BJ (cell line): Measurements from ENCODE around the gene KLHDC8B. TPM values are rescaled to one million over a fixed set of nuclear protein-coding genes. Genes with fewer than 3 reads are reported as not detected.

ENCODE experiments used
- CTCF ChIA-PET: fragments of 350-600 bp; formaldehyde crosslinking; extraction: SDS; loops from one replicate; lab custom pipeline; 2021; ENCODE audit warnings: antibody characterized with exemption, inconsistent platforms; lab: Yijun Ruan, JAX
- POLR2A ChIA-PET: fragments of 300-600 bp; sonication (Branson Sonifier 250); formaldehyde crosslinking; extraction: SDS; loops from one replicate; lab custom pipeline; 2021; ENCODE audit warnings: antibody characterized with exemption; lab: Charles Lee
- DNase-seq: peaks from one replicate; pipeline ENCODE4 v3.0.0-alpha.2; 2011; ENCODE audit warnings: low read depth
- H3K27me3 ChIP-seq: 2 replicates; pipeline ENCODE4 v1.6.0; 2011; ENCODE audit warnings: low read length; ENCODE audit not compliant: control insufficient read depth, insufficient read depth
- H3K36me3 ChIP-seq: 2 replicates; pipeline ENCODE4 v1.5.1; 2011; ENCODE audit warnings: low read length; ENCODE audit not compliant: control insufficient read depth, insufficient read depth
- H3K4me3 ChIP-seq: 2 replicates; pipeline ENCODE4 v1.5.1; 2011; ENCODE audit warnings: low read depth, mild to moderate bottlenecking, control low read depth, low read length
- polyA plus RNA-seq: library from polyadenylated mRNA; depleted of rRNA; stranded (reverse); fragments of >200 nt; gene quantifications from 2 replicates; pipeline ENCODE4 v1.2.3, GENCODE V29; 2011
- TF ChIP-seq, protein P1 (sequence below): IDR thresholded peaks from 2 replicates; pipeline ENCODE4 v1.5.1; 2011; ENCODE audit warnings: low read depth, mild to moderate bottlenecking, control low read depth, inconsistent platforms, low read length, moderate library complexity; ENCODE audit not compliant: insufficient read depth

The KLHDC8B gene
- polyA plus RNA-seq, 1 experiment, result 47.8 TPM

DNA sequence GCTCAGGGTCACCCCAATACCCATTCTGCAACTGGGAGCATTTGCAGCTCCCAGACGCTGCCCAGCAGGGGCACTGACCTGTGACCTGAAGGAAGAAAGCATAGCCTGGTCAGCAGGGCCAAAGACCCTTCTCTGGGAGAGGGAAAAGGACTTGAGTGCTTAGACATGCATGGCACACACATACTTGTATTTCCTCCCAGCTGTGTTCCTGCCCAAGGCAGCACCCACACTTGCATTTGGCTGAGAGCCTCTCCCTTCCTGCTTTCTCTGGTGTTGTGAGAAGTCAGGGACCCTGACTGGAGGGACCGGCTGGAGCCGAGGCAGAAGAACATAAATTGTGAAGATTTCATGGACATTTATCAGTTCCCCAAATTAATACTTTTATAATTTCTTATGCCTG lies 31.3 kb upstream of the KLHDC8B start:
- CTCF ChIA-PET, result no interaction called here

DNA sequence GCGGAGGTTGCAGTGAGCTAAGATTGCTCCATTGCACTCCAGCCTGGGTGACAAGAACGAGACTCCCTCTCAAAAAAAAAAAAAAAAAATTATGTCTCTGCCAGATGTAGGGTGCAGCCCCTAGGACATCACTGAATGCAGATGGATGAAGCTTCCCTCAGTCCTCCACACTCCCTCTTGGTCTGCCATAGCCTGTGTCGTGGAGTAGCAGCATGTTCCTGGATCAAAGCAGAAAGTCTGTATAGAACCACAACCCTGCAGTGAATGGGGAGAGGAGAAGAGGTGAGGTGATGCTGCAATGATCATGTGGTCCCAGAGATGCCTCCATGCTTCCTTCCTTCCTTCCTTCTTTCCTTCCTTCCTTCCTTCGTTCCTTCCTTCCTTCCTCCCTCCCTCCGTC lies 23.2 kb upstream of the KLHDC8B start:
- DNase-seq, result no peak
- TF ChIP-seq, protein P1, sequence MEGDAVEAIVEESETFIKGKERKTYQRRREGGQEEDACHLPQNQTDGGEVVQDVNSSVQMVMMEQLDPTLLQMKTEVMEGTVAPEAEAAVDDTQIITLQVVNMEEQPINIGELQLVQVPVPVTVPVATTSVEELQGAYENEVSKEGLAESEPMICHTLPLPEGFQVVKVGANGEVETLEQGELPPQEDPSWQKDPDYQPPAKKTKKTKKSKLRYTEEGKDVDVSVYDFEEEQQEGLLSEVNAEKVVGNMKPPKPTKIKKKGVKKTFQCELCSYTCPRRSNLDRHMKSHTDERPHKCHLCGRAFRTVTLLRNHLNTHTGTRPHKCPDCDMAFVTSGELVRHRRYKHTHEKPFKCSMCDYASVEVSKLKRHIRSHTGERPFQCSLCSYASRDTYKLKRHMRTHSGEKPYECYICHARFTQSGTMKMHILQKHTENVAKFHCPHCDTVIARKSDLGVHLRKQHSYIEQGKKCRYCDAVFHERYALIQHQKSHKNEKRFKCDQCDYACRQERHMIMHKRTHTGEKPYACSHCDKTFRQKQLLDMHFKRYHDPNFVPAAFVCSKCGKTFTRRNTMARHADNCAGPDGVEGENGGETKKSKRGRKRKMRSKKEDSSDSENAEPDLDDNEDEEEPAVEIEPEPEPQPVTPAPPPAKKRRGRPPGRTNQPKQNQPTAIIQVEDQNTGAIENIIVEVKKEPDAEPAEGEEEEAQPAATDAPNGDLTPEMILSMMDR, result no peak
- CTCF ChIA-PET, result no interaction called here
- POLR2A ChIA-PET, result no interaction called here
- no peaks in the 10 kb centered on the region for H3K36me3 ChIP-seq
- H3K4me3 ChIP-seq, result no peak overlapping the region
- 0 out of 2 replicates have a peak, but pooled peaks cover 1% of the 10 kb centered on the region for H3K27me3 ChIP-seq

More for the DNA sequence above, 31.3 kb upstream of the KLHDC8B start:
- POLR2A ChIA-PET, result no interaction called here
- DNase-seq, result no peak
- H3K4me3 ChIP-seq, result no peak overlapping the region
- TF ChIP-seq, protein P1, result no peak
- H3K36me3 ChIP-seq, result no peaks in the 10 kb centered on the region
- H3K27me3 ChIP-seq, result peaks cover 3% of the 10 kb centered on the region; the same call in 1 of the 2 replicates

DNA sequence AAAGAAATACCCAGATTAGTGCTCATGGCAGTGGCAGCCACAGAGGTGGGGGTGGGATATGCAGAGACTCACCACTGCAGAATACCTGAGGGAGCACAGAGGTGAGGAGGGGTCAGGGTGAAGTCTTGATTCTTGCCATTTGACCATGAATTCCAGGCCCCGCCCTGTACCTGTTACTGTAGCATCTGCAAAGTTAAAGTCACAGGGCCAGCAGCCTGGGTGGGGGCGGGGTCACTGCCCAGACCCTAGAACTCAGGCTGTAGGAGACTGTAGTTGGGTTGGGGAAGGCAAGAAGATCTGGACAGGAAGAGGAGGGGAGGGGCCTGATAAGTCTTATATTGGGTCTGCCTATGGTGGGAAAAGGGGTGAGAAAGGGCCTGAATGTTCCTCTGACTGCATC lies 19.8 kb upstream of the KLHDC8B start:
- ChIA-PET POLR2A (no interaction called here), CTCF (no interaction called here)
- H3K4me3 ChIP-seq, result no peak overlapping the region
- TF ChIP-seq, protein P1, result no peak
- H3K27me3 ChIP-seq, result 0 out of 2 replicates have a peak, but pooled peaks cover 1% of the 10 kb centered on the region
- DNase-seq, result no peak
- no peaks in the 10 kb centered on the region for H3K36me3 ChIP-seq

DNA sequence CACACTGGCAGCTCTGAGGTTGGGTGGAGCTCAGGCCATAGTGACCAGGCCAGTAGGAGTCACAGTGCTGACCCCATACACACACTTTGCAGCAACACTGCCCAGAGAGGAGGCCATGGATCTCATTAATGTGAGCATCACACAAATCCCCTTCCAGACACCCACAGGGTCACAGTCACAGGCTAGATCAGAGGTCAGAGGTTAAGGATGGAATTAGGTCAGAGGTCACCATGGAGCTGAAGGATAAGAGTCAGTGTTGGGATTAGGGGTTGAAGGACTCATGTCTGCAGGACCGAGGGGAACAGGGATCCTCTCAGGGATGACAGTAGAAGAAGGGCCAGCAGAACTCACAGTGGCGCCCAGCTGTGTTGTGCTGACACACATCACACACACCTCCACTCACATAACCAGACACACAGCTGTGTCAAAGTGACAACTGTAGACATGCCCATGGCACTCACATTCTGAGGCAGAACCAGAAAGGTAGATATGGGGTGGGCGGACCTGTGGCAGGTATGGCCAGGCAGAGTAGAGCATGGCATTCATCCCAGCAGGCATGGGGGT lies 18.0 kb upstream of the KLHDC8B start:
- Histone ChIP-seq H3K27me3 (0 out of 2 replicates have a peak, but pooled peaks cover 1% of the 10 kb centered on the region), H3K36me3 (no peaks in the 10 kb centered on the region), H3K4me3 (no peak overlapping the region)
- no peak for DNase-seq
- TF ChIP-seq, protein P1, result no peak
- ChIA-PET POLR2A (no interaction called here), CTCF (interaction anchor here (0.7 kb wide), 1 partner anchor 17 kb away, joined by 3 read pairs; no protein-coding TSS in a partner anchor)

DNA sequence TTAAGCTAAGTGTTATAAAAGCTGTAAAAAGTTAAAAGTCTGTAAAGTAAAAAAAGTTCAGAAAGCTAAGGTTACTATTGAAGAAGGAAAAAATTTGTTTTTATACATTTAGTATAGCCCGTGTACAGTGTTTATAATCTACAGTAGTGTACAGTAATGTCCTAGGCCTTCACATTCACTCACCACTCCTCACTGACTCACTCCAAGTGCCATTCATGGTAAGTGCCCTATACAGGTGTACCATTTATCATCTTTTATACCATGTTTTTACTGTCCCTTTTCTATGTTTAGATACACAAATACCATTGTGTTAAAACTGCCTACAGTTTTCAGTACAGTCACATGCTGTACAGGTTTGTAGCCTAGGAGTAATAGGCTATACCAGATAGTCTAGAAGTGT lies 14.1 kb upstream of the KLHDC8B start:
- POLR2A ChIA-PET, result no interaction called here

More for the DNA sequence above, 14.1 kb upstream of the KLHDC8B start:
- no peak for DNase-seq
- no peak overlapping the region for H3K4me3 ChIP-seq
- H3K27me3 ChIP-seq, result no peaks in the 10 kb centered on the region
- TF ChIP-seq, protein P1, result no peak
- CTCF ChIA-PET, result interaction anchor here (0.7 to 3.5 kb wide), 3 partner anchors 13 to 25 kb away, joined by 3 to 18 read pairs (median 4); partner anchors contain the start of genes KLHDC8B and LAMB2
- no peaks in the 10 kb centered on the region for H3K36me3 ChIP-seq
